B cell (primary cell): ENCODE results near the gene PANK4. TPM values are rescaled to one million over a fixed set of nuclear protein-coding genes. Genes with fewer than 3 reads are reported as not detected.

ENCODE experiments used
- ATAC-seq: fragments of 200-7000 bp; cut with Tn5 transposase; one replicate; pipeline ENCODE4 v1.10.0; 2021; ENCODE audit warnings: low read depth, mild to moderate bottlenecking, moderate number of reproducible peaks, moderate library complexity
- CTCF ChIA-PET: fragments of 350-600 bp; sonication (Branson Sonifier 250); formaldehyde crosslinking; loops from one replicate; lab custom pipeline; 2021; ENCODE audit warnings: antibody characterized with exemption, inconsistent platforms; lab: Charles Lee
- POLR2A ChIA-PET: fragments of 350-600 bp; sonication (Branson Sonifier 250); formaldehyde crosslinking; loops from one replicate; lab custom pipeline; 2021; ENCODE audit warnings: antibody characterized with exemption; lab: Charles Lee
- DNase-seq: peaks from one replicate; pipeline ENCODE4 v3.0.0; 2013
- H2AFZ ChIP-seq: 2 replicates; pipeline ENCODE4 v1.6.1; 2012; ENCODE audit warnings: mild to moderate bottlenecking, low read depth, low read length; ENCODE audit not compliant: insufficient read depth, poor library complexity, severe bottlenecking
- H3K27ac ChIP-seq, 2 donors: 1 replicate in 1 of 2; 2 replicates in 1 of 2; pipeline ENCODE4 v1.5.1; 2012 to 2013; ENCODE audit warnings: low read length in 2 of 2, mild to moderate bottlenecking in 2 of 2, moderate library complexity in 1 of 2
- H3K27me3 ChIP-seq, 4 experiments: fragments of 200-600 bp in 1 of 4; sonication (generic) in 1 of 4; replicated peaks in 1 of 4; 1 replicate in 2 of 4; 2 replicates in 2 of 4; pipeline versions ENCODE4 v1.6.1 to v1.7.0; 2013 to 2016; ENCODE audit warnings: low read length in 3 of 4, mild to moderate bottlenecking in 2 of 4, mixed read lengths in 1 of 4, moderate library complexity in 1 of 4; ENCODE audit not compliant: insufficient read depth in 4 of 4, control insufficient read depth in 3 of 4; ENCODE audit errors: control extremely low read depth in 1 of 4
- H3K36me3 ChIP-seq, 2 experiments: replicated peaks in 1 of 2; 1 replicate in 1 of 2; 2 replicates in 1 of 2; pipeline versions ENCODE4 v1.6.1 to v1.7.1; 2013; ENCODE audit warnings: low read length in 1 of 2; ENCODE audit not compliant: insufficient read depth in 2 of 2, control insufficient read depth in 1 of 2; ENCODE audit errors: control extremely low read depth in 1 of 2, extremely low read depth in 1 of 2
- H3K4me1 ChIP-seq, 2 donors: fragments of 200-600 bp in 1 of 2; sonication (generic) in 1 of 2; 1 replicate in 1 of 2; 2 replicates in 1 of 2; pipeline versions ENCODE4 v1.5.1 to v1.6.1; 2013 to 2017; ENCODE audit warnings: low read length in 2 of 2; ENCODE audit not compliant: control insufficient read depth in 2 of 2, insufficient read depth in 2 of 2
- H3K4me2 ChIP-seq: replicated peaks from 2 replicates; pipeline ENCODE3; 2012; ENCODE audit warnings: mild to moderate bottlenecking, low read depth, low read length; ENCODE audit not compliant: poor library complexity, severe bottlenecking
- H3K4me3 ChIP-seq, 5 experiments: fragments of 200-600 bp in 1 of 5; sonication (generic) in 1 of 5; 1 replicate in 3 of 5; 2 replicates in 2 of 5; pipeline versions ENCODE4 v1.5.1 to v1.7.0; 2011 to 2016; ENCODE audit warnings: low read length in 4 of 5, mild to moderate bottlenecking in 4 of 5, low read depth in 2 of 5, control low read depth in 1 of 5, moderate library complexity in 1 of 5; ENCODE audit not compliant: insufficient read depth in 1 of 5; ENCODE audit errors: control extremely low read depth in 1 of 5, extremely low read depth in 1 of 5
- H3K79me2 ChIP-seq: fragments of 200-600 bp; sonication (generic); one replicate; pipeline ENCODE4 v1.6.0; 2016; ENCODE audit warnings: low read length; ENCODE audit not compliant: control insufficient read depth, insufficient read depth
- H3K9ac ChIP-seq: fragments of 200-600 bp; sonication (generic); 2 replicates; pipeline ENCODE4 v1.6.1; 2017; ENCODE audit warnings: mild to moderate bottlenecking, low read length, moderate library complexity
- H3K9me3 ChIP-seq, 3 donors: one replicate each; pipeline versions ENCODE4 v1.6.1 to v1.7.1; 2013; ENCODE audit warnings: low read length in 2 of 3; ENCODE audit not compliant: control insufficient read depth in 2 of 3, insufficient read depth in 1 of 3; ENCODE audit errors: control extremely low read depth in 1 of 3
- H4K20me1 ChIP-seq: 2 replicates; pipeline ENCODE4 v1.6.0; 2012; ENCODE audit warnings: mild to moderate bottlenecking, low read length; ENCODE audit not compliant: insufficient read depth, control insufficient read depth, poor library complexity, severe bottlenecking
- H3K27ac Mint-ChIP-seq: one replicate; pipeline ENCODE4 v1.8.0; 2021; ENCODE audit warnings: mixed read lengths
- H3K27me3 Mint-ChIP-seq: one replicate; pipeline ENCODE4 v1.8.0; 2021; ENCODE audit warnings: mixed read lengths
- H3K4me1 Mint-ChIP-seq: one replicate; pipeline ENCODE4 v1.8.0; 2021; ENCODE audit warnings: mixed read lengths
- H3K4me3 Mint-ChIP-seq: one replicate; pipeline ENCODE4 v1.8.0; 2021; ENCODE audit warnings: mixed read lengths
- H3K9me3 Mint-ChIP-seq: one replicate; pipeline ENCODE4 v1.8.0; 2022; ENCODE audit warnings: mixed read lengths; ENCODE audit not compliant: insufficient read depth
- CTCF ChIP-seq: fragments of 200-600 bp; IDR thresholded peaks from one replicate; pipeline ENCODE4 v1.8.0; 2022; ENCODE audit warnings: antibody characterized with exemption, mild to moderate bottlenecking
- WGBS: methylation state at CpG from one replicate; pipeline ENCODE4 v1.1.5; 2013; ENCODE audit warnings: missing lambda C conversion rate; ENCODE audit not compliant: insufficient coverage; 5-methylcytosine and 5-hydroxymethylcytosine counted together
- intact Hi-C: fragments of 100-400 bp; cut with micrococcal nuclease; formaldehyde crosslinking; loops from one replicate; pipeline ENCODE4 v1.10.0; 2022
- polyA plus RNA-seq: library from polyadenylated mRNA; depleted of rRNA; stranded (reverse); fragments of >200 nt; gene quantifications from 2 replicates; pipeline ENCODE4 v1.2.3, GENCODE V29; 2012
- total RNA-seq, 2 donors: library from RNA; stranded (reverse); fragments of 120-200 nt in 1 of 2; gene quantifications; 1 replicate in 1 of 2; 2 replicates in 1 of 2; pipeline versions ENCODE4 v1.2.3 to v1.2.4, GENCODE V29; 2013 to 2022

Gene PANK4
- total and polyA plus RNA-seq, 2 donors (not counting 1 experiment from before 2014, with no cell fraction given) = 38.0 to 80.5 TPM

- peak overlapping the region; percentile 82 for H3K4me2 ChIP-seq
- H3K4me1 ChIP-seq = peaks cover 34 to 47% of the 10 kb centered on the region in 2 donors
- no peaks in the 10 kb centered on the region for H3K79me2 ChIP-seq
- H2AFZ ChIP-seq = peak overlapping the region; percentile 57
- peak overlapping the region in 4 of 5 experiments; percentile 69 to 89 (median 76) for H3K4me3 ChIP-seq
- 1% methylated on average over 31 of the region's 43 CpGs for WGBS
- no peaks in the 10 kb centered on the region for H3K9me3 ChIP-seq
- peak; percentile 95 for DNase-seq
- H3K9ac ChIP-seq = peak overlapping the region; percentile 67
- Mint-ChIP-seq H3K9me3 (no peaks in the 10 kb centered on the region), H3K27me3 (peaks cover 6% of the 10 kb centered on the region), H3K4me3 (peak overlapping the region; percentile 92), H3K4me1 (peaks cover 33% of the 10 kb centered on the region), H3K27ac (peak overlapping the region; percentile 98)
- intact Hi-C loops = loop anchor here (2.0 to 5.0 kb wide), 2 partner anchors 49 to 413 kb away; no protein-coding TSS in a partner anchor
- peaks cover 7% of the 10 kb centered on the region for H4K20me1 ChIP-seq
- H3K27me3 ChIP-seq = peaks cover 0 to 16% (median 2%) of the 10 kb centered on the region in 4 experiments
- ATAC-seq = peak; percentile 52
- ChIA-PET CTCF (interaction anchor here (0.6 to 4.9 kb wide), 10 partner anchors 9 to 351 kb away, joined by 3 to 55 read pairs (median 4); partner anchors contain the start of genes FAAP20, PRXL2B and TNFRSF14), POLR2A (interaction anchor here (0.5 to 6.1 kb wide), 15 partner anchors 10 to 409 kb away, joined by 3 to 88 read pairs (median 6); partner anchors contain the start of genes FAAP20, HES5, MORN1 and PANK4)
- H3K27ac ChIP-seq = peak overlapping the region; percentile 99 to 100
- no peak for TF ChIP-seq CTCF
- H3K36me3 ChIP-seq = no peaks in the 10 kb centered on the region
Measured at GRCh38 chr1:2545754-2546514, 19.5 kb upstream of the PANK4 start.
